HL-60 (cell line): ENCODE results near the gene CD151.

Source experiments
- CTCF ChIP-seq: IDR thresholded peaks from one replicate; pipeline ENCODE4 v1.5.1; 2011; ENCODE audit warnings: low read length, control low read depth, inconsistent platforms; ENCODE audit not compliant: insufficient read depth
- GABPA ChIP-seq: IDR thresholded peaks from 2 replicates; pipeline ENCODE4 v1.6.1; 2012; ENCODE audit warnings: low read depth
- POLR2AphosphoS5 ChIP-seq: IDR thresholded peaks from 2 replicates; pipeline ENCODE4 v1.6.1; 2012; ENCODE audit warnings: low read depth
- SPI1 ChIP-seq: IDR thresholded peaks from 2 replicates; pipeline ENCODE4 v1.6.1; 2012; ENCODE audit warnings: low read depth, mild to moderate bottlenecking, borderline replicate concordance
- TF ChIP-seq, protein P1 (sequence below): IDR thresholded peaks from 2 replicates; pipeline ENCODE4 v1.6.1; 2012; ENCODE audit warnings: low read depth; ENCODE audit not compliant: insufficient replicate concordance

DNA sequence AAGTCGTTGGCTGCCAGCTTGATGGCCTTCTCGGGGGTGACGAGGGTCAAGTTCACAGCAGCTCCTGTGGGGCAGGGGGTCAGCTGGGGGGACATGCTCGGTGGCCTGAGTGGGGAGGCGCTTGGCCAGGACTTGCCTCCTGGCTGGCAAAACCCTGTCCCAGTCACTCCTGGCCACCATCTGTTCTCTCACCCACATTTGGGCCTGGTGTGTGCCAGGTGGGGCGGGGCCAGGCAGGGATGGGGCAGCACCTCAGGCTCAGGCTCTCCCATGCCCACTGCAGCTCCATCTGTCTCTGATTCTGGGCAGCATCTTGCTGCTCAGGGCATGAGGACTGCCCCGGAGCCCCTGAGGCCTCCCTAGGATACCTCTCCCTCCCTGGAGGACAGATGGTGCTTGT lies 39.2 kb upstream of the CD151 start:
- TF ChIP-seq GABPA (no peak), CTCF (no peak), POLR2AphosphoS5 (no peak), SPI1 (no peak)
- TF ChIP-seq, protein P1, sequence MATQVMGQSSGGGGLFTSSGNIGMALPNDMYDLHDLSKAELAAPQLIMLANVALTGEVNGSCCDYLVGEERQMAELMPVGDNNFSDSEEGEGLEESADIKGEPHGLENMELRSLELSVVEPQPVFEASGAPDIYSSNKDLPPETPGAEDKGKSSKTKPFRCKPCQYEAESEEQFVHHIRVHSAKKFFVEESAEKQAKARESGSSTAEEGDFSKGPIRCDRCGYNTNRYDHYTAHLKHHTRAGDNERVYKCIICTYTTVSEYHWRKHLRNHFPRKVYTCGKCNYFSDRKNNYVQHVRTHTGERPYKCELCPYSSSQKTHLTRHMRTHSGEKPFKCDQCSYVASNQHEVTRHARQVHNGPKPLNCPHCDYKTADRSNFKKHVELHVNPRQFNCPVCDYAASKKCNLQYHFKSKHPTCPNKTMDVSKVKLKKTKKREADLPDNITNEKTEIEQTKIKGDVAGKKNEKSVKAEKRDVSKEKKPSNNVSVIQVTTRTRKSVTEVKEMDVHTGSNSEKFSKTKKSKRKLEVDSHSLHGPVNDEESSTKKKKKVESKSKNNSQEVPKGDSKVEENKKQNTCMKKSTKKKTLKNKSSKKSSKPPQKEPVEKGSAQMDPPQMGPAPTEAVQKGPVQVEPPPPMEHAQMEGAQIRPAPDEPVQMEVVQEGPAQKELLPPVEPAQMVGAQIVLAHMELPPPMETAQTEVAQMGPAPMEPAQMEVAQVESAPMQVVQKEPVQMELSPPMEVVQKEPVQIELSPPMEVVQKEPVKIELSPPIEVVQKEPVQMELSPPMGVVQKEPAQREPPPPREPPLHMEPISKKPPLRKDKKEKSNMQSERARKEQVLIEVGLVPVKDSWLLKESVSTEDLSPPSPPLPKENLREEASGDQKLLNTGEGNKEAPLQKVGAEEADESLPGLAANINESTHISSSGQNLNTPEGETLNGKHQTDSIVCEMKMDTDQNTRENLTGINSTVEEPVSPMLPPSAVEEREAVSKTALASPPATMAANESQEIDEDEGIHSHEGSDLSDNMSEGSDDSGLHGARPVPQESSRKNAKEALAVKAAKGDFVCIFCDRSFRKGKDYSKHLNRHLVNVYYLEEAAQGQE: no peak
